Measurements from ENCODE around the gene TXNDC15.
"Not testable (repeated sequence)": the region's sequence is repeated elsewhere in the genome, so short reads cannot be mapped to it uniquely, and the experiment has no call there.

The TXNDC15 gene, protein sequence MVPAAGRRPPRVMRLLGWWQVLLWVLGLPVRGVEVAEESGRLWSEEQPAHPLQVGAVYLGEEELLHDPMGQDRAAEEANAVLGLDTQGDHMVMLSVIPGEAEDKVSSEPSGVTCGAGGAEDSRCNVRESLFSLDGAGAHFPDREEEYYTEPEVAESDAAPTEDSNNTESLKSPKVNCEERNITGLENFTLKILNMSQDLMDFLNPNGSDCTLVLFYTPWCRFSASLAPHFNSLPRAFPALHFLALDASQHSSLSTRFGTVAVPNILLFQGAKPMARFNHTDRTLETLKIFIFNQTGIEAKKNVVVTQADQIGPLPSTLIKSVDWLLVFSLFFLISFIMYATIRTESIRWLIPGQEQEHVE
- 26.6 to 58.9 (median 43.6) reads per million in 17 experiments for total RNA-seq

DNA sequence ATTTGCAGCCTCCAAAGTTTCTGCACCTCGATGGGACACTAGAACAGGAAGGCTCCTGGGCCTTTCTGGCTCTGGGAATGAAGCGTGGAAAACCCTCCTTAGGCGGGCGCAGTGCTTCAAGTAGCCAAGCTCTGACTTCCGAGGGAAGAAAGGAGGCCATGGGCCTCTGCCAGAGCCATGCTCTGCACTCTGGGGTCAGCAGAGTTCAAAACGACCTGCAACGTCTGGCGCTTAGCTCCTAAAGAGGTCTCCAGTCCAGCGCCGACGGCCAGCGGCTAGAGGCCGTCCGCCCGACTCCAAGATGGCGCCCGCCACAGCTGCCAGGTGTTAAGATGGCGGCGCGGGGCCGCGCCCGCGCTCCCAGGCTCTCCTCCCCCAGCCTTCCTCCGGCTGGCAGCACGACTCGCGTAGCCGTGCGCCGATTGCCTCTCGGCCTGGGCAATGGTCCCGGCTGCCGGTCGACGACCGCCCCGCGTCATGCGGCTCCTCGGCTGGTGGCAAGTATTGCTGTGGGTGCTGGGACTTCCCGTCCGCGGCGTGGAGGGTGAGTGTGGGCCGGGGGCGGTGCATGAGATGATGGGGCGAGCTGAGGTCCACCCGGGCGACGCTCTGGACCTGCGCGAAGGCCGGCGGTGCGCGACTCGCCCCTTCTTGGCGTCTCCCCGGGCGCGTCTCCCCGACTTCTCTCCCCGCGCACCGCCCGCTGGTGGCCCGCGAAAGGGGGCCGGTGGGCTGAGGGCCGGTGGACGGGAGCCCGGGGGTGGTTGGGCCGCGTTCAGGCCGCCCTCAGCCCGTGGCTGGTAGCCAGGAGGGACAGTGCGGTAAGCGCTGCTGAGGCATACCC lies at the start of gene TXNDC15:
TXNDC15 (plus strand) TSS at position 385 of the 844 bp plus-strand sequence; CDS start at position 442, 57 bp downstream.
- peak; percentile 91 to 96 (median 94) for DNase-seq

DNA sequence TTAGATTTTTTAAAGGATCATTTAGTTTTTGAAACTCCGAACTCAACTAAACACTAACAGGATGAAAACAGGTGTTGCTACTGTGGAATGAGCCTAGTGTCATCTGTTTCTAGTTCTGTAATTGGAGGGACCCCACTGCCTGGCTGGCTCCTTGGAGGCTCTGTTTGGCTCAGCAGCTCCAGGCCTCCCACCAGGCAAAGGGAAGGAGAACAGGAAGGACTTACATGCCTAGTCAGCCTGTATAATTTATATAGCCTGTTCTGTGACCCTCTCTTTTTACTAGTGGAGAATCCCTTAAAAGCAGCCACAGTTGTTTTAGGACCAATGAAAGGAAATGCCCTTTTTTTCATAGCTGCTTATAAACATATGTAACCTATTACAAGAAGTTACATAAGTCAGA lies 49.5 kb upstream of the TXNDC15 start:
- DNase-seq, result peak in 1 of 4 experiments; percentile 11

DNA sequence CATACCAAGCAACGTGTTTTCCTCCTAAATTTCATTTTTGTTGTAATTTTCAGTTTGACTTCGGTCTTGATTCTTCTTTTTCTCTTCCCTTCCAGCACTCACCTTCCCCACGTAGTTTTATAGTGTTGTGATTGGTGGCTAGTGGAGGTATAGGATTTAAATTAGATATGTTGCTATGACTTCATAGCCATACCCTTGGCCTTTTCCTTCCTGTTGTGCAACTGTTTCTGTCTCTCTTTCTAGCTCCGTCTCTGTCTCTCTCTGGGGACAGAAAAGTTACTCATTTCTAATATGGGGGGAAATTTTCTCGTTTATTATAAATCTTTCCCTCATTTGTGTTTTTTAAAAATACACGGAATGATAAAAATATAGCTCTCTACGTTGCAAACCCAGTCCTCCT lies 49.0 kb upstream of the TXNDC15 start:
- peak in 1 of 4 experiments; percentile 13 for DNase-seq

DNA sequence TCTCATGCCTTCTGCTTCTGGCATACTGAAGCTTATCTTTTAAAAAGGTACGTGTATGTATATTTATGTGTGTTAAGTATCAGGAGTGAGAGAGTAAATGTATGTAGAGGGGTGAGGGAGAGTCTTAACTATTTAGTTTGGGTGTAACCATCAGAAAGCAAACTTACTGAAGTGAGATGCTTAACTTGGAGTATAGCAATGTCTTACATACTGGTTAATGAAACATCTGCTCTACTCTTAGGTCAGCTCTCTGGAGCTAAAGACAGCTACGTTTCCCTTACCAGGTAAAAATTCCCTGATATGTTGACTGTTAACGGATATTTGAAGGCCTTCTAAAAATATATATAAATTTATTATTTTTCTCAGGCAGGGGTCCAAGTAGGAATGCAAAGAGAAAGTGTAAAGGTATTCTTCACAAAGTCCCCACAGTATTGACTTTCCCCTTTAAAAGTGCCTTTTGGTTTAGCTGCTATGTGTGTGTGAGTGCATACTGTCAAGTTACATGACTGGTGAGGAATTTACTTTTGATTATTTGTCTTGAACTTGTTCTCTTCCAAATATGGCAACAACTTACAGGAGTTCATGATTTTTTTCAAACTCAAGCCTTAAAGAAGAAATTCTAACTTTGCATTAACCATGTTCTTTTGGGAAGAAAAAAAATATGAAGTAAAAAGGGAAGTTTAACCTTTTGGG lies 40.7 kb upstream of the TXNDC15 start:
- DNase-seq, result no peak

DNA sequence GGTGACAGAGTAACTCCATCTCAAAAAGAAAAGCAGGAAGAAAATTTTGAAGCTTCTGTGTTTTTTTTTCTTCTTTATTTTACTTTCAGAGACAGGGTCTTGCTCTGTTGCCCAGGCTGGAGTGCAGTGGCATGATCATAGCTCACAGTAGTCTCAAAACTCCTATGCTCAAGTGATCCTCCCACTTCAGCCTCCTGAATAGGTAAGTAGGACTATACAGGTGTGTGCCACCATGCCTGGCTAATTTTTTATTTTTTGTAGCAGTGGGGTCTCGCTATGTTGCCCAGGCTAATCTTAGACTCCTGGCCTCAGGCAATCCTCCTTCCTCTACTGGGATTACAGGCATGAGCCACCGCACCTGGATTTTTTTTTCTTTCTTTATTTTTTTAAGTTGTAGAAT lies 38.5 kb upstream of the TXNDC15 start:
- DNase-seq, result no peak

DNA sequence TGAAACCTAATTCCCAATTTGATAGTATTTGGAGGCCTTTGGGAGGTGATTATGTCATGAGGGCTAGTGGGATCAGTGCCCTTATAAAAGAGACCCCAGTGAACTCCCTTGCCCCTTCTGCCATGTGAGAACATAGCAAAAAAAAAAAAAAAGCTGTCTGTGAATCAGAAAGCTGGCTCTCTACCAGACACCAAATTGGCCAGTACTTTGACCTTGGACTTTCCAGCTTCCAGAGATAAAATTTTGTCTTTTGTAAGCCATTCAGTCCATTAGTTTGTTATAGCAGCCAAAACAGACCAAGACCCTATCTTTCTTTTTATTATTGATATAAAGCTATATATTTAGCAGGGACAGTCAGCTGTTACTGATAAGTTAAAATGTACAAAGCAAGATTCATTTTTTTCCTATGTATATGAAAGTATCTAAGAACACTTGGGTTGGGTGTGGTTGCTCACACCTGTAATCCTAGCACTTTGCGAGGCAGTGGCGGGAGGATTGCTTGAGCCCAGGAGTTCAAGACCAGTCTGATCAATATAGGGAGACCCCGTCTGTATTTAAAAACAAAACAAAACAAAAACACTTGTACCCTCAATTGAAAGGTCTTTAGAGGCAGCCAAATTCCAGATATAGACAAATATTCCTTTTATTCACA lies 36.5 kb upstream of the TXNDC15 start:
- no peak for DNase-seq

DNA sequence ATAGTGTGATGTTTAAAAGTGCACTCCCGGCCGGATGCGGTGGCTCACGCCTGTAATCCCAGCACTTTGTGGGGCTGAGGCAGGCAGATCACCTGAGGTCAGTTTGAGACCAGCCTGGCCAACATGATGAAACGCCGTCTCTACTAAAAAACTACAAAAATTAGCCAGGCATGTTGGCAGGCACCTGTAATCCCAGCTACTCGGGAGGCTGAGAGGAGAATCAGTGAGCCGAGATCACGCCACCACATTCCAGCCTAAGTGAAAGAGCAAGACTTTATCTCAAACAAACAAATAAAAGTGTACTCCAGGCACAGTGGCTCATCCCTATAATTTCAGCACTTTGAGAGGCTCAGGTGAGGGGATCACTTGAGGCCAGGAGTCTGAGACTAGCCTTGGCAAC lies 35.8 kb upstream of the TXNDC15 start:
- DNase-seq, result not testable (repeated sequence)

DNA sequence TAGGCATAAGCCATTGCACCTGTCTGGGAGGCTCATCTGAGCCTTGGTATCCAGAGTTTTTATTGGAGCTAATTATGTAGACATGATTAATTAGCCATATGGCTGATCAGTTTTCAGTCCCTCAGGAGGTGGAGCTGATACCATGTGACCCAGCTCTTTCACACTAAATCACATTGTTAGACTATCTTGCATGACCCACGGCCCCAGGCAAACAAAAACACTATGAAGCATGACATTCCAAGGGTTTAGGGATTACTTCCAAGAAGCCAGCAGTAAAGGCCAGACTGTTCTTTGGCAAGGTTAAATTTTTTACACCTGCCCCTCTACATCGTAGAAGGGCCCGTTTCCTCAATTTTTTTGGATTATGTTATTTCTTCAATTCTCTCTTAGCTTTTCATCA lies 33.4 kb upstream of the TXNDC15 start:
- DNase-seq, result no peak

DNA sequence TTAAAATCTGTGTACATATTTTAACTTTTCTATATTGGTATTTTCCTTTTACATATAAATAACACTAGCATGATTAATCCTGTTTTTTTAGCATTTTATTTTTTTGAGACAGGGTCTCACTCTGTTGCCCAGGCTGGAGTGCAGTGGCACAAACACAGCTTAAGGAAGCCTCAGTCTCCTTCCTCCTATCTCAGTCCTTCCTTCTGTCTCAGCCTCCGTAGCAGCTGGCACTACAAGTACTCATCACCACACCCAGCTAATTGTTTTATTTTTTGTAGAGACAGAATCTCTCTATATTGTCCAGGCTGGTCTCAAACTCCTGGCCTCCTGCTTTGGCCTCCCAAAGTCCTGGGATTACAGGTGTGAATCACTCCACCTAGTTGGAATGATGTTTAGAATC lies 29.9 kb upstream of the TXNDC15 start:
- DNase-seq, result no peak

DNA sequence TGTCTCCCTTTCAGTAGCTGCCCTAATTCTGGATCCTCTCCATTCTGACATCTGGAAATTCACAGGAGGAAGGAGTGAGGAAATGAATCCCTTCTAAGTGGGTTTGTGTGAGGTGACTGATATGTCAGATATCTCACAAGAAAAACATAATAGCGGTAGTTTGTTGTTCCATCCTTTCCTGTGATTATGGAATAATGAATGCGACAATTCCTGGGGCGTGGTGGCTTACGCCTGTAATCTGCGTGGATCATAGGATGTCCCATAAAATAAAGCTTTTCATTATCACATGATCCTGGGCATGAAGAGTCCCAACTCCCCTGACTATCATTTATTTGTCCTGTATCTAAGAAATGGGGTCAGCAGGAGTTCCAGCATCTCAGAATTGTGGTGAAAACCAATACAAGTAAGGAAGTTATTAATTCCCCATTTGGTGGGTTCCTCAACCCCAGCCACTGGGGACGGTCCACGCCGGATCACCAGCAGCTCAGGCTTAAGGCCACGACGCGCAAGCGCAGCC lies 28.8 kb upstream of the TXNDC15 start:
- no peak for DNase-seq

DNA sequence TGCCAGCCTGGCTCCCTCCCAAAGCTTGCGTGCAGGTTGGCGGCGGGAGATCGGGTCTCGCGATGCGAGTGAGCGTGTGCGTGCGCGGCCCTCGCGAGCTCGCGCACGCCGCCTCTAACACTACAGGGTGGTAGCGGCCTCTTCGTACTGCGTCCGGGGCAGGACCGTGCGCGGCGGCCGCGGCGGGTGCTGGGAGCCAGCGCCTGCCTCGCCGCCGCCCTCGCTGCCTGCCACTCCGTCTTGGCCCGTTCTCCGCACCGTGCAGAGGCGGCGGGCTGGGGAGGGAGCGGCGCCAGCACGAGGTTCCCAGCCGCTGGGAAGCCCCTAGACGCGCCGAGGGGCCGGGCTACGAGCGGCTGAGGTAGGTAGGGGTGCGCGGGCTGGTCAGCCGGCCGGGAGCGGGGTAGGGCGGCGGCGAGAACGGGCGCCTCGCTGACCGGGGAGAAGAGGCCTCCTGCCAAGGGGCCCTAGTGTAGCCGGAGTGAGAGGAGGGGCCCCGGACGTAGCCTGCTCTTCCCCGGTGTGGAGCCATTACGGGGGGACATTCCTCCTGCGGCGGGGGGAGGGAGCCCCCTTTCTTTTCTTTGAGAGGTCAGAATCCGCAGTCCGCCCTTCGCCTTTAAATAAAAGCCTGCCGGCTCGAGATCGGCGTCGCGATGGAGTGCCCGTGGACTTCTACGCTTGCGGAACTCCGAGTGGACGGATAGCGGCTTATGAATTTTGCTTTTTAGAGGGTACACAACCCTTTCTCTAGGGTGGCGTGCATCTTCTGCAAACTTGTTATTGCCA lies 28.1 kb upstream of the TXNDC15 start, which contains the start of gene C5orf24:
C5orf24 (plus strand) TSS at position 117 of the 789 bp plus-strand sequence. CDS start 8,933 bp downstream, outside the sequence.
- peak; percentile 98 to 99 (median 98) for DNase-seq

DNA sequence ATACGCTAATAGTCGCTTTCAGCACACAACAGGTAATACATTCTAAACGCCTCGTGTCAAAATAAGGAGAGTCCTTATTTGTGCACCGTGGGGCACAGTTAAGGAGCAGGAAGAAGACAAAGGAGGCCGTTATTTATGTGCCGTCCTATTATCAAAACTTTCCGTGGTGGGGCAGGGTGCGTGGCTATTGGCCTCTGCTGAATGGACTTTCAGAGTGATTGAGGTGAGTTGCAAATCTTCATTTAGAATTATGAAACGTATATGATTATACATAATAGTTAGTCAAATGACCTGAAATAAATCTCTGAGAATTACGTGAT lies 27.6 kb upstream of the TXNDC15 start:
- DNase-seq, result peak in 1 of 4 experiments; percentile 38

DNA sequence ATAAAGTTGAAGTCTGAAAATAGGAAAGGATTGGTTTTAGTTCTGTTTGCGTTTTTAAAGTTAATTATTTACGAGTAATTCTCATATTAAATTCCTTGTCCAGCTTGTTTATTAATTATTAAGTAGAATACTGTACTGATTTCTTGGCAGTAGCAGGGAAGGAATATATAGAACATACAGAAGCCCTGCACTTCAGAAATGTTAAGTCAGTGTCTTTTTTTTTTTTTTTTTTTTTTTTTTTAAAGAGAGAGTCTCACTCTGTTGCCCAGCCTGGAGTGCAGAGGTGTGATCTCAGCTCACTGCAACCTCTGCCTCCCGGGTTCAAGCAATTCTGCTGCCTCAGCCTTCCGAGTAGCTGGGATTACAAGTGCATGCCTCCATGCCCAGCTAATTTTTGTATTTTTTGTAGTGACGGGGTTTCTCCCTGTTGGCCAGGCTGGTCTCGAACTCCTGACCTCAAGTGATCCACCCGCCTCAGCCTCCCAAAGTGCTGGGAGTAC lies 24.7 kb upstream of the TXNDC15 start:
- not testable (repeated sequence) for DNase-seq

DNA sequence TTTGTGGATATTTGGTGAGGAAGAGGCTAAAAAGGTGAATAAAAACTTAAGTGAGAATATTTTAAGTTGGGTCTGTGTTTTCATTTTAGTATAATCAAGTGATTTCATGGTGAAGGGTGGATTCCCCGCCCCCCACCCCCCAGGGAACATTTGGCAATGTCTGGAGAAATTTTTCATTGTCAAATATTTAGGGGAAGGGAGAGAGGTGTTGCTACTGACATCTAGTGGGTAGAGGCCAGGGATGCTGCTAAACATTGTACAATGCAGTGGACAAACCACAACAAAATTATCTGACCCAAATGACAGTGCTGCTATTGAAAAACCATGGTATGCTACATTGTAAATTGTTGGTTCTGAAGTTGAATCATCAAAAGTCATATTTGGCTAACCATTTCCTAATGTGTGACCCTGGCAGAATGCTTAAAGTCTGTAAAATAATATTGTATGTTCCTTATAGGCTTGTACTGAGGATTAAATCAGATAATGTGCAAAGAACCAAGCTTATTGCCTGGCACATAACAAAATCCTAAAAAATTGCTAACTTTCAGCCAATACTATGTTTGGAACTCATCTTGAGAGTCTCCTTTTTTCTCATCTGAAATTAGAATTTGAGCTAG lies 22.8 kb upstream of the TXNDC15 start:
- peak; percentile 17 to 40 (median 34) for DNase-seq

DNA sequence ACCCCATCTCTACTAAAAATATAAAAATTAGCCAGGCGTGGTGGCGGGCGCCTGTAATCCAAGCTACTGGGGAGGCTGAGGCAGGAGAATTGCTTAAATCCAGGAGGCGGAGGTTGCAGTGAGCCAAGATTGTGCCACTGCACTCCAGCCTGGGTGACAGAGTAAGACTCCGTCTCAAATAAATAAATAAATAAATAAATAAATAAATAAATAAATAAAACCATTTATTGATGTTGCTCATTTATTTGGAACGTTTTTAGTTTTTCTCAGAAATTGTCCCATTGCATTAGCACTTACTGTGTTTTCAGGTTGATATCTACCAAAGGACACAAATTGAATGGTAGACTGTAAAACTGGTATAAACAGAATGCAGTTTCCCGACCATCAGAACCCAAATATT lies 17.7 kb upstream of the TXNDC15 start:
- not testable (repeated sequence) for DNase-seq

DNA sequence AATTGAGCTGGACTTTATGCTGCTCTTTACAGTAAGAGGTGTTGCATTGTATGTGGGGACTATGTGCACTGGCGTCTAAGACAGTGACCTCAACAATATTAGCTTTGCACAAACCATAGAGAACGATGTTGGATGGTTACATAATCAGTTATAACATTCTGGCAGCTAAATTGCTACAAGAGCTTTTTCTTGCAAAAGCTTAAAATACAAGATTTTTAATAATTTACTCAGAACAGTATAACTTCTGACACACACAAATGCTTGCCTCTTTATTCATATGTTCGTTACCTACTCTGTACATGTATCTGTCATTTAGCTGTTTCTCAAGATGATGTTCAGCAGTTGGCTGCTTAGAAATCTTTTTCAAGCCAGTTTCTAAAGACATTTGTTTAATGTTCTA lies 16.8 kb upstream of the TXNDC15 start:
- no peak for DNase-seq

DNA sequence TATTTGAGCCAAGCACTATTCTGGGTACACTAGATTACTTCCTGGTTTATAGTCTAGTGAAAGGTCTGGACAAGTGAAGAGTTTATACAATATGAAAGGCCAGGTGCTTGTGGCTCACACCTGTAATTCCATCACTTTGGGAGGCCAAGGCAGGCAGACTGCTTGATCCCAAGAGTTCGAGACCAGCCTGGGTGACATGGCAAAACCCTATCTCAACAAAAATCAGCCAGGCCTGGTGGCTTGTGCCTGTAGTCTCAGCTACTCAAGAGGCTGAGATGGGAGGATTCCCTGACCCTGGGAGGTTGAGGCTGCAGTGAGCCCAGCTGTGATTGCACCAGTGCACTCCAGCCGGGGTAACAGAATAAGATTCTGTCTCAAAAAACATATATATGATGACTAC lies 9.5 kb upstream of the TXNDC15 start:
- DNase-seq, result no peak

DNA sequence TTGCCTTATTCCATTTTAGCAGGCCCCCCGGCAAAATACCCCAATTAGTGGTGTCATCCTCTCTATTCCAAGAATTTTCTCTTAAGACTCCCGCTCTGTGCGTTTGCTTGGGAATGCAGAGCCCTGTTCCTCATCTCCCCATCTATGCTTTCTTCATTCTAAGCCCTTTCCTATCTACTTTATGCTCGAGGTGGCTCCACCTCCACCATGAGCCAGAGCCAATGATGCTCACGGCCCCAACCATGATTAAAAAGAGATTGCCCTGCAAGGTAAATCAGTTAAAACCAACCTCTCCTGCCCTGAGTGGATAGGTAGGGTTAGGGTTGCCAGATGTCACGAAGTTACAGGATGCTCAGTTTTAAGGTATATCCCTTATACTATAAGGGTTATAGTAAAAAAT lies 677 bp upstream of the TXNDC15 start:
- DNase-seq, result peak in 1 of 4 experiments; percentile 5

DNA sequence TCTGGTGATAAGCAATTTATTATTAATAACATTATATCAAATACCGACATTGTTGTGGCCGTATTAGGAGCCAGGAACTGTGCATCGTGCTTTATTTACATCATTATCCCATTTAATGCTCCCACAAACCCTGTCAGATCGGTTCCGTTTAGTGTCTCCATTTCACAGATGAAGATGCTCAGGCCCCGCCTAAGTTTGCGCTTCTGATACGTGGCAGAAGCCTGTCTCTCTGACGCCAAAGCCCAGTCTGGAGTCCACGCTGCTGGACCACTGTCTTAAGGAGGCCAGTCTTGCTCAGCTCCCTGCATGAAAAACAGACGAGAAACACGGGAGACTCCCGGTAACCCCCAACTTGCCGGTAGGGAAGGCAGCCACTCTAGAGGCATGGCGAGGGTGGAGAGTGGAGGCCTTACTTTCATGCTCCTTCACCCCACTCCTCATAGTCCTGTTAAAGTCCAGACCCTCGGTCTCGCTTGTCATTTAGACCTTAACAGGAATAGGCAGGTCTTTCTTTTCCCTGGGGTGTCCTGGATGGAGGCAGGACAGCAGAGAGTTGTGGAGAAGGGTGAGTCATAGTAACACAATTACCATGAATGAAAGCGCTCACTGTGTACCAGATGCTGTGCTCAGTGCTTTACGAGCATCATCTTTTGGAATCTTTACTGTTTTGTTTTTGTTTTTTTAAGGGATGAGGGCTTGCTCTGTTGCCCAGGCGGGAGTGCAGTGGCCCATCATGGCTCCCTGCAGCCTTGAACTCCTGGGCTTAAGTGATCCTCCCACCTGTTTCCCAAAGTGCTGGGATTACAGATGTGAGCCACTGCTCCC lies 872 bp downstream of the TXNDC15 start:
- peak; percentile 52 to 68 (median 64) for DNase-seq

DNA sequence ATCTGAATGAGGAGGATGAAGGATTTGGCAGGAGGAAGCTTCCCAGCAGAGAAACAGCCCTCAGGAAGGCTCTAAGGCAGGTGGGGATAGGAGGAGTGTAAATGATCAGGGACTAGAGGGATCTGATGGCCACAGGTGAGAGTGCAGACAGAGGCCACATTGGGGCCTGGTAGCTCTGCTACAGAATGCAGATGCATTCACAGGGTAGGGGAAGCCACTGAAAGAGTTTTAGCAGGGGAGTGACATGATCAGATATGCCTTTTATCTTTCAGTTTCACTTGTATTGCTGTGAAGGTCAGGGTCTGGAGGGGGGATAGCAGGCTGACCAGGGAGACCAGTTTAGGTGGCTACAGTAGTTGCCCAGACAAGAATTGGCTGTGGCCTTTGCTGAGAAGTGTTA lies 3.0 kb downstream of the TXNDC15 start:
- DNase-seq, result no peak
